DND-41 (cell line): ENCODE data around the gene CDCP1.

Source experiments
- ATAC-seq: fragments of 200-7000 bp; cut with Tn5 transposase; 3 replicates; pipeline ENCODE4 v1.9.1; 2021; ENCODE audit warnings: low read depth; ENCODE audit not compliant: insufficient read depth
- DNase-seq: peaks from one replicate; pipeline ENCODE4 v3.0.0-alpha.2; 2020
- H2AFZ ChIP-seq: 2 replicates; pipeline ENCODE4 v1.6.0; 2012; ENCODE audit warnings: low read depth, low read length
- H3K27ac ChIP-seq: 2 replicates; pipeline ENCODE4 v1.5.1; 2012; ENCODE audit warnings: low read length, inconsistent platforms
- H3K27me3 ChIP-seq: fragments of 200-600 bp; sonication (generic); 2 replicates; pipeline ENCODE4 v1.6.0; 2012; ENCODE audit warnings: low read length, mild to moderate bottlenecking, inconsistent platforms; ENCODE audit not compliant: insufficient read depth, poor library complexity
- H3K36me3 ChIP-seq: 2 replicates; pipeline ENCODE4 v1.5.1; 2012; ENCODE audit warnings: low read length, inconsistent platforms; ENCODE audit not compliant: insufficient read depth
- H3K4me1 ChIP-seq: 2 replicates; pipeline ENCODE4 v1.5.1; 2012; ENCODE audit warnings: mild to moderate bottlenecking, low read length; ENCODE audit not compliant: insufficient read depth
- H3K4me2 ChIP-seq: 2 replicates; pipeline ENCODE4 v1.6.0; 2012; ENCODE audit warnings: mild to moderate bottlenecking, moderate library complexity, low read length, inconsistent platforms; ENCODE audit not compliant: insufficient read depth
- H3K4me3 ChIP-seq, 2 experiments: fragments of 200-600 bp in 1 of 2; shearing (Covaris generic) in 1 of 2; 2 replicates each; pipeline ENCODE4 v1.5.1; 2012 to 2016; ENCODE audit warnings: inconsistent platforms in 2 of 2, low read length in 2 of 2, mild to moderate bottlenecking in 2 of 2, low read depth in 1 of 2, moderate library complexity in 1 of 2
- H3K79me2 ChIP-seq: 2 replicates; pipeline ENCODE4 v1.6.0; 2012; ENCODE audit warnings: low read length, inconsistent platforms; ENCODE audit not compliant: insufficient read depth
- H3K9ac ChIP-seq: 2 replicates; pipeline ENCODE4 v1.6.0; 2012; ENCODE audit warnings: low read depth, mild to moderate bottlenecking, inconsistent platforms, low read length, moderate library complexity
- H3K9me3 ChIP-seq: 2 replicates; pipeline ENCODE4 v1.5.1; 2012; ENCODE audit warnings: low read length, moderate library complexity, mild to moderate bottlenecking, inconsistent platforms; ENCODE audit not compliant: insufficient read depth, severe bottlenecking
- H4K20me1 ChIP-seq: 2 replicates; pipeline ENCODE4 v1.6.0; 2012; ENCODE audit warnings: low read length; ENCODE audit not compliant: insufficient read depth
- CTCF ChIP-seq: IDR thresholded peaks from 2 replicates; pipeline ENCODE4 v1.5.1; 2012; ENCODE audit warnings: borderline replicate concordance, low read length, moderate library complexity, mild to moderate bottlenecking; ENCODE audit not compliant: poor library complexity, severe bottlenecking; ENCODE audit errors: extremely low read depth
- EZH2 ChIP-seq: IDR thresholded peaks from 3 replicates; pipeline ENCODE4 v1.6.1; 2012; ENCODE audit warnings: borderline replicate concordance, low read depth, mild to moderate bottlenecking, moderate library complexity, low read length, inconsistent platforms; ENCODE audit not compliant: severe bottlenecking

The CDCP1 gene

GRCh38 chr3:45051685-45052084 is 94.5 kb downstream of the CDCP1 start:
- Histone ChIP-seq H3K27ac (no peak overlapping the region), H3K4me1 (no peaks in the 10 kb centered on the region), H4K20me1 (no peaks in the 10 kb centered on the region), H3K27me3 (no peaks in the 10 kb centered on the region), H3K79me2 (no peaks in the 10 kb centered on the region), H3K36me3 (no peaks in the 10 kb centered on the region), H3K9me3 (no peaks in the 10 kb centered on the region), H3K4me2 (no peak overlapping the region), H3K9ac (no peak overlapping the region), H2AFZ (no peak overlapping the region), H3K4me3 (no peak overlapping the region)
- ATAC-seq (no peak), DNase-seq (no peak)
- no peak for TF ChIP-seq CTCF

- Histone ChIP-seq H3K9me3 (no peaks in the 10 kb centered on the region), H3K9ac (no peak overlapping the region), H3K27me3 (no peaks in the 10 kb centered on the region), H3K36me3 (no peaks in the 10 kb centered on the region), H2AFZ (no peak overlapping the region), H3K4me3 (no peak overlapping the region), H4K20me1 (no peaks in the 10 kb centered on the region), H3K79me2 (no peaks in the 10 kb centered on the region), H3K27ac (no peak overlapping the region), H3K4me2 (no peak overlapping the region), H3K4me1 (no peaks in the 10 kb centered on the region)
- DNase-seq (no peak), ATAC-seq (no peak)
- TF ChIP-seq CTCF, result no peak
- TF ChIP-seq EZH2, result no peak
Measured at GRCh38 chr3:45049807-45050206, 96.4 kb downstream of the CDCP1 start.

GRCh38 chr3:45048244-45048643 is 97.9 kb downstream of the CDCP1 start:
- ATAC-seq, result no peak
- no peaks in the 10 kb centered on the region for H3K79me2 ChIP-seq
- H3K4me1 ChIP-seq, result no peaks in the 10 kb centered on the region
- no peaks in the 10 kb centered on the region for H3K36me3 ChIP-seq
- H3K4me2 ChIP-seq, result no peak overlapping the region
- no peaks in the 10 kb centered on the region for H3K27me3 ChIP-seq
- TF ChIP-seq EZH2 (no peak), CTCF (no peak)
- no peak overlapping the region for H3K4me3 ChIP-seq
- DNase-seq, result no peak
- H4K20me1 ChIP-seq, result no peaks in the 10 kb centered on the region
- no peaks in the 10 kb centered on the region for H3K9me3 ChIP-seq
- no peak overlapping the region for H2AFZ ChIP-seq
- H3K9ac ChIP-seq, result no peak overlapping the region
- H3K27ac ChIP-seq, result no peak overlapping the region

- no peaks in the 10 kb centered on the region for H3K79me2 ChIP-seq
- H3K27ac ChIP-seq, result no peak overlapping the region
- peaks cover 20% of the 10 kb centered on the region for H3K4me1 ChIP-seq
- no peak overlapping the region for H3K4me2 ChIP-seq
- no peaks in the 10 kb centered on the region for H3K9me3 ChIP-seq
- TF ChIP-seq CTCF, result no peak
- no peak for TF ChIP-seq EZH2
- no peaks in the 10 kb centered on the region for H3K27me3 ChIP-seq
- no peak overlapping the region for H3K9ac ChIP-seq
- no peaks in the 10 kb centered on the region for H3K36me3 ChIP-seq
- H3K4me3 ChIP-seq, result no peak overlapping the region
- ATAC-seq, result no peak
- no peak for DNase-seq
- H4K20me1 ChIP-seq, result no peaks in the 10 kb centered on the region
- H2AFZ ChIP-seq, result no peak overlapping the region
Measured at GRCh38 chr3:45043728-45044299, 102.4 kb downstream of the CDCP1 start.
